PC-9 (cell line): ENCODE data around the gene TNS1. TPM values are rescaled to one million over a fixed set of nuclear protein-coding genes. Genes with fewer than 3 reads are reported as not detected.

Source experiments
- BruUV-seq: library from RNA; stranded (reverse); fragments of 400-500 nt; replicated peaks from 2 replicates; lab custom pipeline; 2021; lab: Mats Ljungman, UMichigan
- CTCF ChIA-PET: fragments of 300-600 bp; sonication (Branson Sonifier 250); formaldehyde crosslinking; loops from one replicate; lab custom pipeline; 2022; ENCODE audit warnings: antibody characterized with exemption; lab: Charles Lee
- POLR2A ChIA-PET: fragments of 300-600 bp; sonication (Branson Sonifier 250); formaldehyde crosslinking; loops from one replicate; lab custom pipeline; 2022; ENCODE audit warnings: antibody characterized with exemption; ENCODE audit not compliant: unreplicated experiment; lab: Charles Lee
- DNase-seq, 2 experiments: peaks; one replicate each; pipeline versions ENCODE4 v3.0.0 to v3.0.0-alpha.2; 2015 to 2022; ENCODE audit warnings: mixed read lengths in 1 of 2
- H2AFZ ChIP-seq: fragments of 200-600 bp; sonication (generic); 2 replicates; pipeline ENCODE4 v1.8.1; 2017; ENCODE audit warnings: antibody characterized with exemption
- H3F3A ChIP-seq: fragments of 200-600 bp; sonication (generic); 2 replicates; pipeline ENCODE4 v1.8.1; 2017; ENCODE audit warnings: antibody characterized with exemption, mild to moderate bottlenecking, low read depth; ENCODE audit not compliant: insufficient read depth
- H3K27ac ChIP-seq: fragments of 200-600 bp; sonication (generic); 2 replicates; pipeline ENCODE4 v1.6.1; 2016; ENCODE audit warnings: mixed run types
- H3K27me3 ChIP-seq: fragments of 200-600 bp; sonication (generic); 2 replicates; pipeline ENCODE4 v1.6.1; 2016; ENCODE audit warnings: low read depth, mixed run types; ENCODE audit not compliant: insufficient read depth
- H3K36me3 ChIP-seq: fragments of 200-600 bp; sonication (generic); 2 replicates; pipeline ENCODE4 v1.6.1; 2016; ENCODE audit warnings: low read depth, mixed run types
- H3K4me1 ChIP-seq: fragments of 200-600 bp; sonication (generic); replicated peaks from 2 replicates; pipeline ENCODE4 v1.6.1; 2016; ENCODE audit warnings: mixed run types; ENCODE audit not compliant: insufficient read depth
- H3K4me2 ChIP-seq: fragments of 200-600 bp; sonication (generic); 2 replicates; pipeline ENCODE4 v1.6.1; 2017; ENCODE audit warnings: mixed run types
- H3K4me3 ChIP-seq: fragments of 200-600 bp; sonication (generic); 2 replicates; pipeline ENCODE4 v1.6.1; 2016; ENCODE audit warnings: mixed run types
- H3K79me2 ChIP-seq: fragments of 200-600 bp; sonication (generic); 2 replicates; pipeline ENCODE4 v1.6.1; 2017; ENCODE audit warnings: low read depth, mixed run types
- H3K9me2 ChIP-seq: fragments of 200-600 bp; sonication (generic); 2 replicates; pipeline ENCODE4 v1.8.1; 2017; ENCODE audit warnings: mild to moderate bottlenecking; ENCODE audit not compliant: insufficient read depth
- H3K9me3 ChIP-seq: fragments of 200-600 bp; sonication (generic); 2 replicates; pipeline ENCODE4 v1.8.1; 2016; ENCODE audit warnings: low read depth; ENCODE audit not compliant: insufficient read depth
- H4K20me1 ChIP-seq: fragments of 200-600 bp; sonication (generic); 2 replicates; pipeline ENCODE4 v1.8.1; 2017; ENCODE audit not compliant: insufficient read depth
- CTCF ChIP-seq: fragments of 200-600 bp; sonication (generic); conservative IDR thresholded peaks from 2 replicates; pipeline ENCODE4 v1.6.1; 2017; ENCODE audit warnings: mixed run types, antibody characterized with exemption, mild to moderate bottlenecking, moderate library complexity
- EZH2 ChIP-seq: fragments of 200-600 bp; sonication (generic); IDR thresholded peaks from 2 replicates; pipeline ENCODE4 v1.8.0; 2017; ENCODE audit warnings: antibody characterized with exemption, low read depth
- intact Hi-C: fragments of 100-400 bp; cut with micrococcal nuclease; formaldehyde crosslinking; loops from one replicate; pipeline ENCODE4 v1.10.0; 2022; ENCODE audit not compliant: unreplicated experiment
- total RNA-seq: library from RNA; stranded (reverse); gene quantifications from 2 replicates; pipeline ENCODE4 v1.2.3, GENCODE V29; 2021

Gene TNS1
- total RNA-seq, 1 experiment from 2014 or later, result 5.5 TPM

DNA sequence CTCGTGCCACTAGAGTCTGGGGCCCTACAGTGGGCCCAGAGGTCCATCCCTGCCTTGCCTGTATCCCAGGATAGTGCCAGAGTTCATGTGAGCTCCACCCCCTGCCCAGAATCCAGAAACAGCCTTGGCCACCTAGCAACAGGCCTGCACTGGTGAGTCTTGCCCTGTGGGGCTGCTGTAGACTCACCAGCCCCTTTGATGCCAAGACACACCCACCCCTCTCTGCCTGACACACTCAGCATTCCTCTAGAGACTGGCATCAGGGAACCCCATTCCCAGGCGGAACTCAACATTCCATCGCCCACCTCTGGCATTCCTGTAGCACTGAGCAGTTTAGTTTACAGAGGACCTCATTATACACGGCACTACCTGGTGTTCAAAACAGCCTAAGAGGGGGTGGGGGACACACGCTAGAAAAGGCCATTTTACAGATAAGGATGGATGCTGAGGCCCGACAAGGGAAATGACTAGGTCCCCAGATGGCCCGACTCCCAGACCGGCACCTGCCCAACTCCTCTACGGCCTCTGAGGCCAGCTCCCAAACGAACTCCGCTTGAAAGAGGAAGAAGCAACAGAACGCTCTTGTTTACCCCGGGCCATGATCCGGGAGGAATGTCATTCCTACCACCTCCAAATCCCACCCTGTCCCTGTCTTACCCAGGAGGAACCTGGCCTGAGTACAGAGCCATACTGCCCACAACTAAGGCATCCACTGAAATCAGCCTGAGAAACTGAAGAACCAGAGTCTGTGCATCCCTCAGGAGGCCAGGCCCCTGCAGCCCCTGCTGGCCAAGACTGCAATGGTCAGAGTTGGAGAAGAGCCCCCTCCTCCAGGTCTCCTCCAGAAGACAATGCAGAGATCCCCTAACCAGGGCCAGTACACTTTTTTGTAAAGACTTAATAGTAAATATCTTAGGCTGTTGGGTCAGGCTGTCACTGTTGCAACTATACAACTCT lies 180.2 kb downstream of the TNS1 start:
- no peak overlapping the region for H3K27ac ChIP-seq
- CTCF ChIA-PET, result no interaction called here

DNA sequence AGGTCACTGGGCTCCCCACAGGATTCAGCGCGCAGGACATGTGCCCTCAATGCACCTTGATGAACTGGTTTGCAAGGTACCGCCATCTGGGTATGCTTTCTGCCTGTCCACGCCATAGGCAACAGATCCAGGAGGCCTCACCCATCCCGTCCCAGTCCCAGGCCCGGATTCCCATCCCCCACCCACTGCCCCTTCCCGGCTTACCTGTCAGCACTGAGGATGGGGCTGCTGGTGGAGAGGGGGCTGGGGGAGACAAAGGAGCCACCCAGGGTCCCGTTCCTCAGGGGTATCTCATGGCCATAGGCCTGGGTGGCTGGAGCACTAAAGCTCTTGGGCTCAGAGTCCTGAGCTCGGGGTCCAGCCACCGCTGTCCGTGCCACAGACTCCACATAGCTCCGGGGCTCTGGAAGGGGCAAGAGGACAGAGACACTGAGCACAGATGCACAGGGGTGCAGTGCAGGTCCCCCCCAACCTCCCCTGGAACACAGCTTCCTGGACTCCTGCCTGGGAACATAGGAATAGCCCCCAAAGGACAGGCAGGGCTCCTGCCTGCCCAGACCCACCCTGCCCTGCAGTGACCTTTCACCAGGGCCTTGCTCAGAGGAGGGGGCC lies 181.2 kb downstream of the TNS1 start:
- Histone ChIP-seq H3K4me1 (no peaks in the 10 kb centered on the region), H4K20me1 (no peaks in the 10 kb centered on the region; the same call in 1 of the 2 replicates), H2AFZ (no peak overlapping the region), H3K9me3 (no peaks in the 10 kb centered on the region), H3K4me3 (no peak overlapping the region), H3K27ac (no peak overlapping the region), H3K36me3 (no peaks in the 10 kb centered on the region), H3F3A (no peaks in the 10 kb centered on the region), H3K9me2 (no peaks in the 10 kb centered on the region), H3K27me3 (peaks cover 15% of the 10 kb centered on the region; the same call in 1 of the 2 replicates), H3K79me2 (no peaks in the 10 kb centered on the region), H3K4me2 (no peak overlapping the region)
- ChIA-PET CTCF (no interaction called here), POLR2A (interaction anchor here (0.6 kb wide), 1 partner anchor 163 kb away, joined by 14 read pairs; no protein-coding TSS in a partner anchor)
- no peak for TF ChIP-seq EZH2
- TF ChIP-seq CTCF, result no peak
- intact Hi-C loops, result no loop called here
- no peak for DNase-seq
- BruUV-seq, result no TSS peak

More for the DNA sequence above, 180.2 kb downstream of the TNS1 start:
- Histone ChIP-seq H4K20me1 (no peaks in the 10 kb centered on the region; the same call in 1 of the 2 replicates), H3K4me2 (no peak overlapping the region), H3F3A (no peaks in the 10 kb centered on the region), H3K79me2 (no peaks in the 10 kb centered on the region), H3K4me1 (no peaks in the 10 kb centered on the region), H3K4me3 (no peak overlapping the region), H3K36me3 (no peaks in the 10 kb centered on the region), H3K9me3 (no peaks in the 10 kb centered on the region), H3K9me2 (no peaks in the 10 kb centered on the region), H2AFZ (no peak overlapping the region), H3K27me3 (peaks cover 18% of the 10 kb centered on the region; the same call in 1 of the 2 replicates)
- intact Hi-C loops, result no loop called here
- DNase-seq, result peak in 1 of 2 experiments; percentile 13
- TF ChIP-seq CTCF, result no peak
- TF ChIP-seq EZH2, result no peak
- POLR2A ChIA-PET, result interaction anchor here (0.6 kb wide), 1 partner anchor 162 kb away, joined by 14 read pairs; no protein-coding TSS in a partner anchor
- BruUV-seq, result no TSS peak

DNA sequence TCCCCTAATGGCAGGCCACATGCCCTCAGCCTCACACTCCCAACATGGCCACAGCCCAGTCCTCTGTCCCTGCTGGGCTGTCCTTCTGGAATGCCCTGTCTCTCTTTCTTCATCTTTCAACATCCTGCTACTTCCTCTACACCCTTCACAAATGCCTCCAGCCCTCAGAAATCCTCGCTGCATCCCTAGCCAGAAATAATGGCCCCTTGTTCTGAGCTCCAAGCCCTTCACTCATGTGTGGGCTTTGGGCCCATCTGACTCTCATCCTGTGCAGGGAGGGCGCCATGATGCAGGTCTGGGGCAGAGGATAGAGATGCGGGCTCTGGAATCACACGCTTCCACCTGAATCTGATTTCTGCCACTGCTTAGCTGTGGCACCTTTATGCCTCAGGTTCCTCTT lies 181.9 kb downstream of the TNS1 start:
- Histone ChIP-seq H3K4me2 (no peak overlapping the region), H3K36me3 (no peaks in the 10 kb centered on the region), H3K79me2 (no peaks in the 10 kb centered on the region), H3K9me3 (no peaks in the 10 kb centered on the region), H2AFZ (no peak overlapping the region), H3F3A (no peaks in the 10 kb centered on the region), H3K4me3 (no peak overlapping the region), H3K27ac (no peak overlapping the region), H3K4me1 (no peaks in the 10 kb centered on the region), H3K27me3 (peaks cover 15% of the 10 kb centered on the region; the same call in 1 of the 2 replicates), H3K9me2 (no peaks in the 10 kb centered on the region), H4K20me1 (no peaks in the 10 kb centered on the region; the same call in 1 of the 2 replicates)
- TF ChIP-seq CTCF (no peak), EZH2 (no peak)
- ChIA-PET POLR2A (no interaction called here), CTCF (no interaction called here)
- BruUV-seq, result no TSS peak
- intact Hi-C loops, result no loop called here
- no peak for DNase-seq
